Mesenchymal stem cell (in vitro differentiated cells and primary cell): ENCODE data around the gene KLHL17.

Experiments used
- DNase-seq: peaks from one replicate; pipeline ENCODE4 v3.0.0-alpha.2; 2013
- H2AFZ ChIP-seq: one replicate; pipeline ENCODE4 v1.6.1; 2013; ENCODE audit warnings: low read depth, mild to moderate bottlenecking, control low read depth, inconsistent platforms, low read length, moderate library complexity
- H2AK5ac ChIP-seq: 2 replicates; pipeline ENCODE4 v1.6.1; 2013; ENCODE audit warnings: low read length, moderate library complexity, mild to moderate bottlenecking, inconsistent platforms; ENCODE audit not compliant: severe bottlenecking
- H2BK120ac ChIP-seq: one replicate; pipeline ENCODE4 v1.6.1; 2013; ENCODE audit warnings: low read depth, mild to moderate bottlenecking, inconsistent platforms, low read length, moderate library complexity
- H2BK12ac ChIP-seq, 2 experiments: one replicate each; pipeline ENCODE4 v1.6.1; 2013; ENCODE audit warnings: inconsistent platforms in 2 of 2, low read length in 2 of 2, mild to moderate bottlenecking in 2 of 2, moderate library complexity in 2 of 2, control low read depth in 1 of 2
- H2BK15ac ChIP-seq: one replicate; pipeline ENCODE4 v1.6.1; 2013; ENCODE audit warnings: mild to moderate bottlenecking, low read depth, inconsistent platforms; ENCODE audit not compliant: poor library complexity, severe bottlenecking
- H2BK5ac ChIP-seq: 2 replicates; pipeline ENCODE4 v1.6.1; 2013; ENCODE audit warnings: low read depth, mild to moderate bottlenecking, low read length, control low read depth, inconsistent platforms; ENCODE audit not compliant: poor library complexity, severe bottlenecking
- H3K14ac ChIP-seq, 2 experiments: one replicate each; pipeline ENCODE4 v1.6.1; 2013; ENCODE audit warnings: inconsistent platforms in 2 of 2, low read length in 2 of 2, control low read depth in 1 of 2, mild to moderate bottlenecking in 1 of 2, moderate library complexity in 1 of 2
- H3K18ac ChIP-seq, 2 experiments: one replicate each; pipeline ENCODE4 v1.6.1; 2013; ENCODE audit warnings: inconsistent platforms in 2 of 2, low read length in 2 of 2, control low read depth in 1 of 2, low read depth in 1 of 2, mild to moderate bottlenecking in 1 of 2
- H3K23ac ChIP-seq, 2 experiments: one replicate each; pipeline ENCODE4 v1.6.1; 2013; ENCODE audit warnings: inconsistent platforms in 2 of 2, low read length in 2 of 2, mild to moderate bottlenecking in 2 of 2, moderate library complexity in 2 of 2, control low read depth in 1 of 2
- H3K27ac ChIP-seq: 2 replicates; pipeline ENCODE4 v1.5.1; 2013; ENCODE audit warnings: mild to moderate bottlenecking, moderate library complexity, low read length, control low read depth, inconsistent platforms; ENCODE audit not compliant: poor library complexity, severe bottlenecking
- H3K27me3 ChIP-seq, 2 experiments: 2 replicates each; pipeline versions ENCODE4 v1.6.1 to v1.7.0; 2013; ENCODE audit warnings: low read length in 2 of 2, mild to moderate bottlenecking in 2 of 2, moderate library complexity in 2 of 2, control low read depth in 1 of 2, inconsistent platforms in 1 of 2; ENCODE audit not compliant: control insufficient read depth in 1 of 2, insufficient read depth in 1 of 2
- H3K36me3 ChIP-seq, 2 experiments: 2 replicates each; pipeline versions ENCODE4 v1.6.1 to v1.7.0; 2013; ENCODE audit warnings: low read length in 2 of 2, control low read depth in 1 of 2, inconsistent platforms in 1 of 2, low read depth in 1 of 2, mild to moderate bottlenecking in 1 of 2; ENCODE audit not compliant: insufficient read depth in 2 of 2, control insufficient read depth in 1 of 2
- H3K4ac ChIP-seq, 2 experiments: one replicate each; pipeline ENCODE4 v1.6.1; 2013; ENCODE audit warnings: inconsistent platforms in 2 of 2, low read length in 2 of 2, mild to moderate bottlenecking in 2 of 2, moderate library complexity in 2 of 2, control low read depth in 1 of 2, low read depth in 1 of 2
- H3K4me1 ChIP-seq: 2 replicates; pipeline ENCODE4 v1.6.1; 2013; ENCODE audit warnings: low read depth, low read length, control low read depth; ENCODE audit not compliant: control insufficient read depth, insufficient read depth
- H3K4me2 ChIP-seq: 2 replicates; pipeline ENCODE4 v1.6.1; 2013; ENCODE audit warnings: low read length, mild to moderate bottlenecking, inconsistent platforms; ENCODE audit not compliant: poor library complexity, severe bottlenecking
- H3K4me3 ChIP-seq, 2 experiments: 2 replicates each; pipeline versions ENCODE4 v1.5.1 to v1.7.0; 2013; ENCODE audit warnings: low read length in 2 of 2, mild to moderate bottlenecking in 2 of 2, control low read depth in 1 of 2, low read depth in 1 of 2; ENCODE audit not compliant: insufficient read depth in 1 of 2
- H3K79me1 ChIP-seq: replicated peaks from 2 replicates; pipeline ENCODE4 v1.6.1; 2013; ENCODE audit warnings: mild to moderate bottlenecking, control low read depth, low read length, inconsistent platforms; ENCODE audit not compliant: poor library complexity, severe bottlenecking
- H3K9ac ChIP-seq: 2 replicates; pipeline ENCODE4 v1.7.0; 2013; ENCODE audit warnings: mild to moderate bottlenecking, low read length, moderate library complexity
- H3K9me3 ChIP-seq: 2 replicates; pipeline ENCODE4 v1.7.0; 2013; ENCODE audit warnings: mild to moderate bottlenecking, low read length; ENCODE audit not compliant: control insufficient read depth
- H4K8ac ChIP-seq: one replicate; pipeline ENCODE4 v1.6.1; 2013; ENCODE audit warnings: inconsistent platforms, mild to moderate bottlenecking, low read length, moderate library complexity
- H4K91ac ChIP-seq: one replicate; pipeline ENCODE4 v1.6.1; 2013; ENCODE audit warnings: mild to moderate bottlenecking, low read length, inconsistent platforms
- WGBS: methylation state at CpG from one replicate; pipeline ENCODE4 v1.1.7; 2013; ENCODE audit warnings: mixed read lengths; 5-methylcytosine and 5-hydroxymethylcytosine counted together

Gene KLHL17

DNA sequence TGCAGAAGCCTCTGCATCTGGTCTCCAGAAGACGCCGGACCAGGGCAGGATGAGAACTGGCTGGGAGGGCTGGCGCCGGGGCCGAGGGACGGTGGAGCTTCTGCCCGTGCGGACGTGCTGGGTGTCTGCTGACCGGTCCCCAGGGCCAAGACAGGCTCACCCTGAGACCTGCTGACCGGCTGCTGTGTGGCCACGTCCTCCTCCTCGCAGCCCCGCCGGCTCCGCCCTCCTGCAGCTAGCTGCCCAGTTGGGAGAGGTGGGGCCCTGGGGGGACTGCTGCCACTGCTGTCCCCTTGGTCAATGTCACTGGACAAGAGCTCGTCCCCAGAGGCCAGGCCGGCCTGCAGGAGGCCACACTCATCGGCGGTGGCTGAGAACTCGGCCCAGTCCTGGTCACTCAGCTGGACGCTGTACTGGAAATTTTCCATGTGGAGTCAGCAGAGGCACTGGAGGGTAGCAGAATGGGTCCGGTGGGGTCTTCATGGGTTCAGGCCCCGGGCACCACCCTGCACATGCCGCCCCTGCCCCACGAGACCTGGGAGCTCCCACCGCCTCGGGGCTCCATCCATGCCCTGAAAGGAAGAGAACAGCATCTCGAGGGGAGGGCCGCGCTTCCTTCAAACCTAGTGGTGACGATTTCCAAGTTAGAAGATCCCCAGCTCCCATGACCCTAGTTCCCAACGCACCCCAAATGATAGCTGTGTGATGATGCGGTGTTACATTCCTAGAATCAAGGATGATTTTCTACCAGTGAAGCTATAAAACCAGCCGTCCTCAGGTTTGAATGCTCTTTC lies 20.4 kb downstream of the KLHL17 start:
- no peak overlapping the region for H3K18ac ChIP-seq
- H3K9me3 ChIP-seq, result no peaks in the 10 kb centered on the region
- no peak overlapping the region for H2BK15ac ChIP-seq
- no peak overlapping the region for H2BK5ac ChIP-seq
- H2BK120ac ChIP-seq, result no peak overlapping the region
- H3K4me2 ChIP-seq, result no peak overlapping the region
- no peak overlapping the region for H3K14ac ChIP-seq
- H3K27ac ChIP-seq, result no peak overlapping the region
- H3K9ac ChIP-seq, result no peak overlapping the region
- peaks cover 22 to 69% of the 10 kb centered on the region in 2 experiments for H3K27me3 ChIP-seq
- H4K91ac ChIP-seq, result no peak overlapping the region
- no peaks in the 10 kb centered on the region for H3K36me3 ChIP-seq
- H2BK12ac ChIP-seq, result no peak overlapping the region
- H3K23ac ChIP-seq, result no peak overlapping the region
- no peak for DNase-seq
- H3K79me1 ChIP-seq, result no peaks in the 10 kb centered on the region
- peak overlapping the region in 1 of 2 experiments; percentile 6 for H3K4ac ChIP-seq
- H4K8ac ChIP-seq, result no peak overlapping the region
- no peak overlapping the region for H2AK5ac ChIP-seq
- H2AFZ ChIP-seq, result no peak overlapping the region
- H3K4me3 ChIP-seq, result no peak overlapping the region
- WGBS, result 82% methylated on average over 33 of the region's 35 CpGs
- H3K4me1 ChIP-seq, result peaks cover 16% of the 10 kb centered on the region

DNA sequence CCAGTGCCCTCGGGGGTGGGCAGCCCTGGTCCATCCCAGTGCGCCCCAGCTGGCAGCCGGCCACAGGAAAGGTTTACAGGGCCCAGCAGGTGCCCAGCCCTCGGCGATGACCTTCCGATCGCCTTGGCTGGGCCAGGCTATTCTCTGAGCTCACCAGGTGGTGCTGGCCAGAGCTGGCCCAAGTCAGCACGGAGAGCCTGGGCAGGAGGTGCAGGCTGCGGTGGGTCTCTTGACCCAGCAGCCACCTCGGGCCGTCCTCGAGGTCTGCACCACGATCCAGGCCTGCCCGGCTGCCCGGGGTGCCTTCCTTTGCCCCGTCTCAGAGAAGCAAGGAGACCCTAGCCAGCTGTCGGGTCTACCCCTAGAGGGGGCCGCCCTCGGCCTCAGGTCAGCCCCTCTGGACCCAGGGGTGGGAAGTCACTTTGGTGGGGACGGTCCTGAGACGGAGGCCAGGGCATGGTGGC lies 21.1 kb downstream of the KLHL17 start:
- DNase-seq, result no peak
- Histone ChIP-seq H2AK5ac (no peak overlapping the region), H2AFZ (no peak overlapping the region), H3K9me3 (no peaks in the 10 kb centered on the region), H4K91ac (no peak overlapping the region), H3K9ac (no peak overlapping the region), H2BK5ac (no peak overlapping the region), H2BK120ac (no peak overlapping the region), H3K36me3 (no peaks in the 10 kb centered on the region), H2BK15ac (no peak overlapping the region), H3K18ac (no peak overlapping the region), H3K14ac (no peak overlapping the region), H3K27me3 (peaks cover 22 to 69% of the 10 kb centered on the region in 2 experiments), H3K27ac (no peak overlapping the region), H3K4me1 (peaks cover 9% of the 10 kb centered on the region), H3K23ac (no peak overlapping the region), H4K8ac (no peak overlapping the region), H3K4me3 (no peak overlapping the region), H2BK12ac (no peak overlapping the region), H3K4me2 (no peak overlapping the region), H3K79me1 (no peaks in the 10 kb centered on the region), H3K4ac (no peak overlapping the region)
- WGBS, result 77% methylated on average over 21 of the region's 21 CpGs

DNA sequence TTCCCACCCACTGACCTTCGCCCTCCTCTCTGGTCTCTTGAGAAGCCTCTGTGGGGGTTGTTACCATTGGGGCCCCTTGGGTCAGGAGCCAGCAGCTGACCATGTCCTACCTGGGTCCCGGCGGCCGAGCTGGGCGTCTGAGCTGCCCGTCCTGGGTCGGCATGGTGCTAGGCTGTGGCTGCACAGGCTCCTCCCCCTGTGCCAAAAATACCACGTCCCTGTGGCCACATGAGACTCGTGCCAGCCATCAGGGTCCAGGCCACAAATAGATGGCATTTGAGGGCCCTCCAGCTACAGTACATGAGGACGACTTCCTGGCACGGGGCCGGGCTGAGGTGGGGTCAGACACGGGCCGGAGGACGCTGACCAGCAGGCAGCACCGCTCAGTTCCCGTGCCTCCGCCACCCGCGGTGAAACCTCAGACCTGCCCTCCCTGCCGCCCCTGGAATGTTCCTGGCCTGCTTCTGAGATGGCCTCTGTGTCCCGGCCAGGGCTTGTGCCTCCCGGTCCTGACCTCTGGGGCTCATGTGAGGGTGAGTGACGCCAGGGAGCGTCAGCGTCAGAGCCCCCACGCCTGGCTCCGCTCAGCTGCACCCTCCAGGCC lies 21.7 kb downstream of the KLHL17 start, which contains the start of gene PERM1:
Gene PERM1 (minus strand): TSS at position 139 of the 604 bp plus-strand sequence. CDS start 1,064 bp downstream, outside the sequence.
- Histone ChIP-seq H3K4me1 (peaks cover 9% of the 10 kb centered on the region), H3K18ac (no peak within 1 kb of the TSS), H2BK120ac (no peak within 1 kb of the TSS), H2AK5ac (no peak within 1 kb of the TSS), H3K23ac (no peak within 1 kb of the TSS), H3K4me2 (no peak within 1 kb of the TSS), H3K27me3 (peaks cover 22 to 69% of the 10 kb centered on the region in 2 experiments), H3K27ac (no peak within 1 kb of the TSS), H3K36me3 (no peaks in the 10 kb centered on the region), H2BK12ac (no peak within 1 kb of the TSS), H3K79me1 (no peaks in the 10 kb centered on the region), H3K9ac (no peak within 1 kb of the TSS), H2AFZ (no peak within 1 kb of the TSS), H4K8ac (no peak within 1 kb of the TSS), H4K91ac (no peak within 1 kb of the TSS), H3K4me3 (no peak within 1 kb of the TSS), H3K4ac (no peak within 1 kb of the TSS), H2BK15ac (no peak within 1 kb of the TSS), H3K9me3 (no peaks in the 10 kb centered on the region), H3K14ac (peak within 1 kb of the TSS in 1 of 2 experiments; percentile 46), H2BK5ac (no peak within 1 kb of the TSS)
- no peak for DNase-seq
- WGBS, result 89% methylated on average over 28 of the region's 28 CpGs

DNA sequence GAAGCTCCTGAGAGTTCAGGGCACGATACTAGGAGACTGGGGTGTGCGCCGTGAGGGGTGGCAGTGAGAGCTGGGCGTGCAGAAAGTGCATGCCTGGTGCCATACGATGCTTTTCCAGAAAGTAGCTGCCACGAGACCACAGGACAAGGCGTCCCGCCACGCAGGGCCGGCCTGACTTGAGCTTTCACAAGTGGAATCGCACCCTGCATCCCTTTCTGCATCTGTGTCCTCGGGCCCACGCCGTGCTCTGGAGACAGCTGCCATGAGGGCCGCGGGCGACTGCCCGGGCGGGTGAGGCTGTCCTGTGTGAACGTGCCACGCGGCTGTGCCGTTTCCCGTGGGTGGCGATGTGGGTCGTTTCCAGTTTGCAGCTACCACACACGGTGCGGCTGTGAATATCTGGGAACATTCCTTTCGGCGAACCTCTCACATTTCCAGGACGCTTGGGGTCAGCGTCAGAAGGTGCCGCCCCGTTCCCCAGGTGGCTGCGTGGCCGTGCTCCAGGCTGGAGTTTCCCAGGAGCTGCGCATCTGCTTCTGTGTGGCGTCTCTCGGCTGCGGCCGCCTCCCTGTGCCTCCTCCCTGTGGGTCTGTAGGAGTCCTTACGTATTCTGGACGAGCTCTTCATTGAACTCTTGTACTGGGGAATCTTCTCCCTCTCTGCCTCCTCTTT lies 22.5 kb downstream of the KLHL17 start:
- Histone ChIP-seq H2BK12ac (no peak overlapping the region), H2BK120ac (no peak overlapping the region), H4K8ac (no peak overlapping the region), H3K14ac (no peak overlapping the region), H3K27me3 (peaks cover 22 to 69% of the 10 kb centered on the region in 2 experiments), H2BK15ac (no peak overlapping the region), H3K36me3 (no peaks in the 10 kb centered on the region), H4K91ac (no peak overlapping the region), H3K4me3 (no peak overlapping the region), H2BK5ac (no peak overlapping the region), H3K27ac (no peak overlapping the region), H3K79me1 (no peaks in the 10 kb centered on the region), H2AFZ (no peak overlapping the region), H3K4ac (no peak overlapping the region), H3K23ac (no peak overlapping the region), H3K4me2 (no peak overlapping the region), H3K9ac (no peak overlapping the region), H2AK5ac (no peak overlapping the region), H3K4me1 (peaks cover 9% of the 10 kb centered on the region), H3K18ac (no peak overlapping the region), H3K9me3 (no peaks in the 10 kb centered on the region)
- DNase-seq, result no peak
- WGBS, result 86% methylated on average over 43 of the region's 43 CpGs
